ENCODE data around the gene PTPRN2. TPM values are rescaled to one million over a fixed set of nuclear protein-coding genes. Genes with fewer than 3 reads are reported as not detected.

Gene PTPRN2
- total and polyA plus RNA-seq, 9 of the 15 experiments (the other 6 are each of a cell fraction or from before 2014, with no cell fraction given): not detected

DNA sequence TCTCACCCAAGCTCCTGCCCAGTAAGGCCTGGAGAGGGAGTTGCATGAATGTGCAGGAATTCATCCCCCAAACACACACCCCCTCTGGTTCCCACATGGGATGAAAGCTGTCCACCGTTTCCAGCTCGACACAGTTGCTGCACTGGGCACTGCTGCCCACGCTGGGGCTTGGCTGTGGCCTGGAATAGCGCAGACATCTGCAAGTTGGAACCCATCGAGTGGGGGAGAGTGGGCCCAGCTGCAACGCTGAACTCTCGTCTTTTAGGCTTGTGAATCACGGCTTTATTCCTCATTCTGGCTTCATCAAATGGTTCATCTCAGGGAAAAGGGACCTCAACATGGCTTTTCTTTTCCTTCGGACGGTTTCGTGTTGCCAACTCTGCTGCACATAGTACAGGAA lies 986.1 kb downstream of the PTPRN2 start (continued):
- TF ChIP-seq, protein P1, sequence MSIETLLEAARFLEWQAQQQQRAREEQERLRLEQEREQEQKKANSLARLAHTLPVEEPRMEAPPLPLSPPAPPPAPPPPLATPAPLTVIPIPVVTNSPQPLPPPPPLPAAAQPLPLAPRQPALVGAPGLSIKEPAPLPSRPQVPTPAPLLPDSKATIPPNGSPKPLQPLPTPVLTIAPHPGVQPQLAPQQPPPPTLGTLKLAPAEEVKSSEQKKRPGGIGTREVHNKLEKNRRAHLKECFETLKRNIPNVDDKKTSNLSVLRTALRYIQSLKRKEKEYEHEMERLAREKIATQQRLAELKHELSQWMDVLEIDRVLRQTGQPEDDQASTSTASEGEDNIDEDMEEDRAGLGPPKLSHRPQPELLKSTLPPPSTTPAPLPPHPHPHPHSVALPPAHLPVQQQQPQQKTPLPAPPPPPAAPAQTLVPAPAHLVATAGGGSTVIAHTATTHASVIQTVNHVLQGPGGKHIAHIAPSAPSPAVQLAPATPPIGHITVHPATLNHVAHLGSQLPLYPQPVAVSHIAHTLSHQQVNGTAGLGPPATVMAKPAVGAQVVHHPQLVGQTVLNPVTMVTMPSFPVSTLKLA (conservative IDR thresholded peaks at IDR 0.05): no peak
- TF ChIP-seq, protein P2, sequence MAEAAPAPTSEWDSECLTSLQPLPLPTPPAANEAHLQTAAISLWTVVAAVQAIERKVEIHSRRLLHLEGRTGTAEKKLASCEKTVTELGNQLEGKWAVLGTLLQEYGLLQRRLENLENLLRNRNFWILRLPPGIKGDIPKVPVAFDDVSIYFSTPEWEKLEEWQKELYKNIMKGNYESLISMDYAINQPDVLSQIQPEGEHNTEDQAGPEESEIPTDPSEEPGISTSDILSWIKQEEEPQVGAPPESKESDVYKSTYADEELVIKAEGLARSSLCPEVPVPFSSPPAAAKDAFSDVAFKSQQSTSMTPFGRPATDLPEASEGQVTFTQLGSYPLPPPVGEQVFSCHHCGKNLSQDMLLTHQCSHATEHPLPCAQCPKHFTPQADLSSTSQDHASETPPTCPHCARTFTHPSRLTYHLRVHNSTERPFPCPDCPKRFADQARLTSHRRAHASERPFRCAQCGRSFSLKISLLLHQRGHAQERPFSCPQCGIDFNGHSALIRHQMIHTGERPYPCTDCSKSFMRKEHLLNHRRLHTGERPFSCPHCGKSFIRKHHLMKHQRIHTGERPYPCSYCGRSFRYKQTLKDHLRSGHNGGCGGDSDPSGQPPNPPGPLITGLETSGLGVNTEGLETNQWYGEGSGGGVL (CRISPR knock-in tag; IDR thresholded peaks at IDR 0.05): no peak

DNA sequence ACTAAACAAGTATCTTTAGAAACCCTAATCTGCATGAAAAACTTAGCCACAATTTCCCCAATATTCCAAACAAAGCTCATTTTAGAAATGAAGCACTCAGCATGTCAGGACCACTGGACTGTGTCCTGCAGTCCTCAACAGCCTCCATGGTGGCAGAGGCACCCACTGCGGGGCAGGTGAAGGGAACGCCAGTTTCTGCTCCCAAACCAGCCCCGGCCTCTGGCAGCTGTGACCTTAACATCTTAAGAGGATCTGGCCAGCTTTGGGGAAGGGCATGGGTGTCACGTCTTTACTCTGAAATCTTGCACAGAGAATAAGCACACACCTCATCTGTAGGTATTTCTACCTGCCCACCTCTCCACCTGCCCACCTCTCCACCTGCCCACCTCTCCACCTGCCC lies 988.1 kb downstream of the PTPRN2 start:
- H3K9me3 ChIP-seq (replicated peaks; ENCODE audit: control insufficient read depth, insufficient read depth, low read depth, low read length): no peaks in the 10 kb centered on the region
- ChIA-PET POLR2A (no interaction called here), CTCF (ENCODE audit: low intra/inter-chr PET ratio) (no interaction called here)
- no peak overlapping the region for H3K27ac ChIP-seq (ENCODE audit: extremely low read depth, low read depth, low read length)
- no peaks in the 10 kb centered on the region for H3K79me2 ChIP-seq (ENCODE audit: control insufficient read depth, insufficient read depth, low read length)
- WGBS (ENCODE audit: insufficient coverage, low coverage, missing lambda C conversion rate): 0% methylated on average over 4 of the region's 4 CpGs
- BruUV-seq (replicated peaks): no TSS peak
- no peak overlapping the region for H2AFZ ChIP-seq (ENCODE audit: low read depth, low read length)
- intact Hi-C loops (cut with micrococcal nuclease): no loop called here
- H3K36me3 ChIP-seq (ENCODE audit: control insufficient read depth, insufficient read depth, low read length): no peaks in the 10 kb centered on the region
- H3K27me3 ChIP-seq (ENCODE audit: control insufficient read depth in 2 of 2, insufficient read depth in 2 of 2, low read length in 2 of 2): peaks cover 67 to 74% of the 10 kb centered on the region in 2 experiments
- no peak for DNase-seq (ENCODE audit: extremely low read depth in 1 of 4, low spot score in 3 of 4)
- H3K4me2 ChIP-seq (ENCODE audit: insufficient read depth, low read length): no peak overlapping the region
- H3K9ac ChIP-seq (ENCODE audit: insufficient read depth in 1 of 2, low read depth in 2 of 2, low read length in 2 of 2): no peak overlapping the region
- peaks cover 0 to 4% of the 10 kb centered on the region in 2 experiments; a peak in 1 of 5 replicates for H3K4me1 ChIP-seq (replicated peaks in 1 of 2; ENCODE audit: control insufficient read depth in 2 of 2, insufficient read depth in 2 of 2, low read length in 2 of 2)
- no peak for FAIRE-seq
- no peaks in the 10 kb centered on the region for H3K9me1 ChIP-seq (ENCODE audit: control insufficient read depth, insufficient read depth, low read length)
- H4K20me1 ChIP-seq (replicated peaks; ENCODE audit: control insufficient read depth, insufficient read depth, low read length): peaks cover 32% of the 10 kb centered on the region; the same call in 1 of the 2 replicates
- in situ Hi-C loops (cut with MboI): no loop called here
- H3K4me3 ChIP-seq: no peak overlapping the region
- no peak for ATAC-seq
- TF ChIP-seq KHSRP (IDR thresholded peaks at IDR 0.05) (no peak), ZBED1 (IDR thresholded peaks at IDR 0.05) (no peak)
- TF ChIP-seq, protein P3, sequence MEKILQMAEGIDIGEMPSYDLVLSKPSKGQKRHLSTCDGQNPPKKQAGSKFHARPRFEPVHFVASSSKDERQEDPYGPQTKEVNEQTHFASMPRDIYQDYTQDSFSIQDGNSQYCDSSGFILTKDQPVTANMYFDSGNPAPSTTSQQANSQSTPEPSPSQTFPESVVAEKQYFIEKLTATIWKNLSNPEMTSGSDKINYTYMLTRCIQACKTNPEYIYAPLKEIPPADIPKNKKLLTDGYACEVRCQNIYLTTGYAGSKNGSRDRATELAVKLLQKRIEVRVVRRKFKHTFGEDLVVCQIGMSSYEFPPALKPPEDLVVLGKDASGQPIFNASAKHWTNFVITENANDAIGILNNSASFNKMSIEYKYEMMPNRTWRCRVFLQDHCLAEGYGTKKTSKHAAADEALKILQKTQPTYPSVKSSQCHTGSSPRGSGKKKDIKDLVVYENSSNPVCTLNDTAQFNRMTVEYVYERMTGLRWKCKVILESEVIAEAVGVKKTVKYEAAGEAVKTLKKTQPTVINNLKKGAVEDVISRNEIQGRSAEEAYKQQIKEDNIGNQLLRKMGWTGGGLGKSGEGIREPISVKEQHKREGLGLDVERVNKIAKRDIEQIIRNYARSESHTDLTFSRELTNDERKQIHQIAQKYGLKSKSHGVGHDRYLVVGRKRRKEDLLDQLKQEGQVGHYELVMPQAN (IDR thresholded peaks at IDR 0.05; ENCODE audit: borderline replicate concordance): no peak
- TF ChIP-seq, protein P4, sequence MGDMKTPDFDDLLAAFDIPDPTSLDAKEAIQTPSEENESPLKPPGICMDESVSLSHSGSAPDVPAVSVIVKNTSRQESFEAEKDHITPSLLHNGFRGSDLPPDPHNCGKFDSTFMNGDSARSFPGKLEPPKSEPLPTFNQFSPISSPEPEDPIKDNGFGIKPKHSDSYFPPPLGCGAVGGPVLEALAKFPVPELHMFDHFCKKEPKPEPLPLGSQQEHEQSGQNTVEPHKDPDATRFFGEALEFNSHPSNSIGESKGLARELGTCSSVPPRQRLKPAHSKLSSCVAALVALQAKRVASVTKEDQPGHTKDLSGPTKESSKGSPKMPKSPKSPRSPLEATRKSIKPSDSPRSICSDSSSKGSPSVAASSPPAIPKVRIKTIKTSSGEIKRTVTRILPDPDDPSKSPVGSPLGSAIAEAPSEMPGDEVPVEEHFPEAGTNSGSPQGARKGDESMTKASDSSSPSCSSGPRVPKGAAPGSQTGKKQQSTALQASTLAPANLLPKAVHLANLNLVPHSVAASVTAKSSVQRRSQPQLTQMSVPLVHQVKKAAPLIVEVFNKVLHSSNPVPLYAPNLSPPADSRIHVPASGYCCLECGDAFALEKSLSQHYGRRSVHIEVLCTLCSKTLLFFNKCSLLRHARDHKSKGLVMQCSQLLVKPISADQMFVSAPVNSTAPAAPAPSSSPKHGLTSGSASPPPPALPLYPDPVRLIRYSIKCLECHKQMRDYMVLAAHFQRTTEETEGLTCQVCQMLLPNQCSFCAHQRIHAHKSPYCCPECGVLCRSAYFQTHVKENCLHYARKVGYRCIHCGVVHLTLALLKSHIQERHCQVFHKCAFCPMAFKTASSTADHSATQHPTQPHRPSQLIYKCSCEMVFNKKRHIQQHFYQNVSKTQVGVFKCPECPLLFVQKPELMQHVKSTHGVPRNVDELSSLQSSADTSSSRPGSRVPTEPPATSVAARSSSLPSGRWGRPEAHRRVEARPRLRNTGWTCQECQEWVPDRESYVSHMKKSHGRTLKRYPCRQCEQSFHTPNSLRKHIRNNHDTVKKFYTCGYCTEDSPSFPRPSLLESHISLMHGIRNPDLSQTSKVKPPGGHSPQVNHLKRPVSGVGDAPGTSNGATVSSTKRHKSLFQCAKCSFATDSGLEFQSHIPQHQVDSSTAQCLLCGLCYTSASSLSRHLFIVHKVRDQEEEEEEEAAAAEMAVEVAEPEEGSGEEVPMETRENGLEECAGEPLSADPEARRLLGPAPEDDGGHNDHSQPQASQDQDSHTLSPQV (IDR thresholded peaks at IDR 0.05): no peak
